H1 (cell line): Measurements from ENCODE around the gene ACAD9. TPM values are rescaled to one million over a fixed set of nuclear protein-coding genes. Genes with fewer than 3 reads are reported as not detected.

Source experiments
- CTCF ChIA-PET: fragments of 300-600 bp; sonication (Branson Sonifier 250); formaldehyde crosslinking; loops from one replicate; lab custom pipeline; 2021; ENCODE audit not compliant: partially characterized antibody; lab: Charles Lee
- POLR2A ChIA-PET: fragments of 300-600 bp; sonication (Branson Sonifier 250); formaldehyde crosslinking; loops from one replicate; lab custom pipeline; 2021; ENCODE audit warnings: inconsistent platforms; ENCODE audit not compliant: partially characterized antibody; lab: Charles Lee
- DNase-seq, 2 experiments: peaks; one replicate each; pipeline versions ENCODE4 v3.0.0 to v3.0.0-alpha.2; 2010 to 2022; ENCODE audit warnings: low spot score in 2 of 2, low read depth in 1 of 2, mixed read lengths in 1 of 2
- FAIRE-seq: peaks from 2 replicates; lab custom pipeline; 2011; peaks lifted over from hg19 to GRCh38; lab: Jason Lieb, UNC
- H2AFZ ChIP-seq: 2 replicates; pipeline ENCODE4 v1.8.1; 2012; ENCODE audit warnings: low read length, inconsistent platforms
- H2AK5ac ChIP-seq: 2 replicates; pipeline ENCODE4 v1.6.1; 2013; ENCODE audit warnings: low read depth, low read length
- H2BK120ac ChIP-seq: replicated peaks from 2 replicates; pipeline ENCODE3; 2013; ENCODE audit warnings: low read depth, low read length, inconsistent platforms
- H2BK12ac ChIP-seq: 2 replicates; pipeline ENCODE4 v1.6.1; 2013; ENCODE audit warnings: low read depth, low read length
- H2BK15ac ChIP-seq: 2 replicates; pipeline ENCODE4 v1.6.1; 2013; ENCODE audit warnings: low read length
- H2BK20ac ChIP-seq: 2 replicates; pipeline ENCODE4 v1.6.1; 2013; ENCODE audit warnings: low read length
- H2BK5ac ChIP-seq: 2 replicates; pipeline ENCODE4 v1.6.1; 2013; ENCODE audit warnings: low read depth, low read length
- H3K14ac ChIP-seq: 2 replicates; pipeline ENCODE4 v1.6.1; 2013; ENCODE audit warnings: inconsistent platforms; ENCODE audit not compliant: insufficient read length
- H3K18ac ChIP-seq: 2 replicates; pipeline ENCODE4 v1.6.1; 2013; ENCODE audit warnings: low read length; ENCODE audit errors: extremely low read depth
- H3K23ac ChIP-seq: 2 replicates; pipeline ENCODE4 v1.6.1; 2013; ENCODE audit warnings: inconsistent platforms; ENCODE audit not compliant: insufficient read length
- H3K23me2 ChIP-seq: 2 replicates; pipeline ENCODE4 v1.6.1; 2013; ENCODE audit warnings: low read depth, low read length
- H3K27ac ChIP-seq: 2 replicates; pipeline ENCODE4 v1.6.1; 2011; ENCODE audit warnings: low read depth, low read length, inconsistent platforms
- H3K27me3 ChIP-seq, 4 experiments: replicated peaks in 1 of 4; 1 replicate in 1 of 4; 2 replicates in 3 of 4; pipeline versions ENCODE4 v1.6.1 to v1.8.1; 2011 to 2013; ENCODE audit warnings: low read length in 3 of 4, mild to moderate bottlenecking in 3 of 4, inconsistent platforms in 2 of 4, mixed read lengths in 2 of 4, moderate library complexity in 1 of 4; ENCODE audit not compliant: control insufficient read depth in 3 of 4, insufficient read depth in 3 of 4; ENCODE audit errors: extremely low read depth in 1 of 4
- H3K36me3 ChIP-seq, 4 experiments: 2 replicates each; pipeline versions ENCODE4 v1.6.1 to v1.8.1; 2011 to 2013; ENCODE audit warnings: mild to moderate bottlenecking in 4 of 4, low read length in 3 of 4, moderate library complexity in 2 of 4, control low read depth in 1 of 4, inconsistent platforms in 1 of 4; ENCODE audit not compliant: insufficient read depth in 4 of 4, control insufficient read depth in 2 of 4
- H3K4ac ChIP-seq: replicated peaks from 2 replicates; pipeline ENCODE3; 2013; ENCODE audit warnings: low read length, low read depth, mixed read lengths, inconsistent platforms; ENCODE audit not compliant: insufficient read length
- H3K4me1 ChIP-seq, 4 experiments: replicated peaks in 1 of 4; 1 replicate in 1 of 4; 2 replicates in 3 of 4; pipeline versions ENCODE4 v1.6.1 to v1.8.1; 2011 to 2013; ENCODE audit warnings: low read length in 3 of 4, inconsistent platforms in 2 of 4, mixed read lengths in 1 of 4; ENCODE audit not compliant: insufficient read depth in 4 of 4, control insufficient read depth in 3 of 4
- H3K4me2 ChIP-seq, 2 experiments: 2 replicates each; pipeline versions ENCODE4 v1.6.1 to v1.8.1; 2011 to 2013; ENCODE audit warnings: low read depth in 2 of 2, low read length in 2 of 2, control low read depth in 1 of 2, inconsistent platforms in 1 of 2, mild to moderate bottlenecking in 1 of 2; ENCODE audit not compliant: insufficient read depth in 1 of 2
- H3K4me3 ChIP-seq, 4 experiments: fragments of 200-600, 300-600 bp in 1 of 4; sonication (generic), shearing (Covaris generic), sonication (Bioruptor Twin) in 1 of 4; 2 replicates each; pipeline versions ENCODE4 v1.5.1 to v1.8.1; 2011 to 2016; ENCODE audit warnings: low read length in 4 of 4, low read depth in 3 of 4, control low read depth in 2 of 4, inconsistent platforms in 2 of 4, mild to moderate bottlenecking in 2 of 4, mixed read lengths in 1 of 4, moderate library complexity in 1 of 4; ENCODE audit not compliant: insufficient read depth in 2 of 4; ENCODE audit errors: extremely low read depth in 1 of 4
- H3K56ac ChIP-seq: replicated peaks from 2 replicates; pipeline ENCODE3; 2013; ENCODE audit warnings: low read depth, mild to moderate bottlenecking, mixed read lengths, low read length, inconsistent platforms; ENCODE audit not compliant: insufficient read length
- H3K79me1 ChIP-seq: 2 replicates; pipeline ENCODE4 v1.6.1; 2013; ENCODE audit warnings: low read depth, low read length, control low read depth
- H3K79me2 ChIP-seq, 2 experiments: 2 replicates each; pipeline versions ENCODE4 v1.6.1 to v1.8.1; 2012 to 2013; ENCODE audit warnings: low read length in 2 of 2, mild to moderate bottlenecking in 2 of 2, inconsistent platforms in 1 of 2; ENCODE audit not compliant: insufficient read depth in 2 of 2, control insufficient read depth in 1 of 2
- H3K9ac ChIP-seq, 4 experiments: replicated peaks in 1 of 4; 1 replicate in 1 of 4; 2 replicates in 3 of 4; pipeline versions ENCODE4 v1.6.1 to v1.8.1; 2011 to 2013; ENCODE audit warnings: low read depth in 3 of 4, low read length in 3 of 4, control low read depth in 2 of 4, mild to moderate bottlenecking in 2 of 4, moderate library complexity in 2 of 4, inconsistent platforms in 1 of 4; ENCODE audit errors: extremely low read depth in 1 of 4
- H3K9me3 ChIP-seq, 2 experiments: 2 replicates each; pipeline versions ENCODE4 v1.6.1 to v1.8.1; 2012 to 2013; ENCODE audit warnings: mild to moderate bottlenecking in 2 of 2, moderate library complexity in 2 of 2, control low read depth in 1 of 2, inconsistent platforms in 1 of 2, low read depth in 1 of 2, low read length in 1 of 2, mixed read lengths in 1 of 2; ENCODE audit not compliant: insufficient read depth in 2 of 2
- H4K20me1 ChIP-seq, 2 experiments: replicated peaks in 1 of 2; 2 replicates each; pipeline versions ENCODE3 to v1.8.1; 2011 to 2013; ENCODE audit warnings: inconsistent platforms in 2 of 2, low read length in 2 of 2, mild to moderate bottlenecking in 1 of 2; ENCODE audit not compliant: insufficient read depth in 2 of 2, control insufficient read depth in 1 of 2
- H4K5ac ChIP-seq: 2 replicates; pipeline ENCODE4 v1.6.1; 2013; ENCODE audit warnings: low read length, low read depth, mixed read lengths, inconsistent platforms; ENCODE audit not compliant: insufficient read length
- H4K8ac ChIP-seq: 2 replicates; pipeline ENCODE4 v1.8.0; 2013; ENCODE audit warnings: mild to moderate bottlenecking, moderate library complexity, low read length, inconsistent platforms; ENCODE audit not compliant: insufficient read depth; ENCODE audit errors: extremely low read depth
- H4K91ac ChIP-seq: replicated peaks from 2 replicates; pipeline ENCODE3; 2013; ENCODE audit warnings: low read length, mixed read lengths, inconsistent platforms; ENCODE audit not compliant: insufficient read length
- POLR2A ChIP-seq, 2 experiments: IDR thresholded peaks; 1 replicate in 1 of 2; 2 replicates in 1 of 2; pipeline ENCODE4 v1.6.1; 2011; ENCODE audit warnings: low read depth in 2 of 2, low read length in 2 of 2, mild to moderate bottlenecking in 2 of 2; ENCODE audit errors: control extremely low read depth in 1 of 2
- SUZ12 ChIP-seq: fragments of 200-600 bp; sonication (generic); IDR thresholded peaks from 2 replicates; pipeline ENCODE4 v1.6.1; 2012; ENCODE audit warnings: mild to moderate bottlenecking, inconsistent platforms, low read length, moderate library complexity, mixed read lengths
- ZNF274 ChIP-seq: IDR thresholded peaks from 2 replicates; pipeline ENCODE4 v1.7.0; 2012; ENCODE audit warnings: low read length, borderline replicate concordance; ENCODE audit errors: extremely low read depth
- WGBS, 2 experiments: shearing (Covaris generic) in 1 of 2; methylation state at CpG; one replicate each; pipeline versions ENCODE4 v1.1.6 to v1.1.7; 2013 to 2015; ENCODE audit warnings: low lambda C conversion rate in 2 of 2, mixed read lengths in 2 of 2, inconsistent platforms in 1 of 2, low coverage in 1 of 2, missing lambda C conversion rate in 1 of 2; ENCODE audit not compliant: insufficient replicate concordance in 2 of 2, insufficient coverage in 1 of 2, insufficient read length in 1 of 2; ENCODE audit errors: extremely low coverage in 1 of 2, missing lambda C conversion rate in 1 of 2; 5-methylcytosine and 5-hydroxymethylcytosine counted together
- polyA plus RNA-seq, 7 experiments: library from polyadenylated mRNA; depleted of rRNA in 3 of 7; stranded (reverse) in 5 of 7; unstranded in 2 of 7; fragments of >200 nt in 5 of 7; fragments of 200-250 nt in 2 of 7; gene quantifications; 1 replicate in 5 of 7; 2 replicates in 1 of 7; 4 replicates in 1 of 7; pipeline versions ENCODE4 v1.2.1 to v1.2.3, GENCODE V29; 2011 to 2013; ENCODE audit warnings: missing spikeins in 2 of 7, mixed read lengths in 2 of 7
- total RNA-seq: library from RNA; stranded (reverse); fragmentation: NEBNext Ultra II Directional; extraction: Animal tissue kit (Norgen Biotek cat#: 25700); gene quantifications from 2 replicates; pipeline ENCODE4 v1.2.1, GENCODE V29; 2021

The ACAD9 gene
- total and polyA plus RNA-seq, 2 of the 8 experiments (the other 6 are each of a cell fraction or from before 2014, with no cell fraction given): 27.5 to 28.9 TPM

- H3K79me1 ChIP-seq: no peaks in the 10 kb centered on the region
- H3K36me3 ChIP-seq: no peaks in the 10 kb centered on the region
- no peak overlapping the region for H2AFZ ChIP-seq
- no peak overlapping the region for H3K4ac ChIP-seq
- H3K4me3 ChIP-seq: no peak overlapping the region
- no peak overlapping the region for H2BK5ac ChIP-seq
- H2AK5ac ChIP-seq: no peak overlapping the region
- H3K56ac ChIP-seq: no peak overlapping the region
- no peaks in the 10 kb centered on the region for H3K4me1 ChIP-seq
- H3K27me3 ChIP-seq: no peaks in the 10 kb centered on the region
- no peak overlapping the region for H4K8ac ChIP-seq
- no peak overlapping the region for H2BK12ac ChIP-seq
- peaks cover 23 to 37% of the 10 kb centered on the region in 2 experiments for H3K9me3 ChIP-seq
- no peak overlapping the region for H3K14ac ChIP-seq
- WGBS, 2 experiments: 86% methylated on average over 3 of the region's 3 CpGs; no CpG with 5 or more reads in 1 of the 2 experiments
- CTCF ChIA-PET: no interaction called here
- no peak overlapping the region for H2BK120ac ChIP-seq
- no peak for FAIRE-seq
- POLR2A ChIA-PET: no interaction called here
- H4K91ac ChIP-seq: no peak overlapping the region
- H3K27ac ChIP-seq: no peak overlapping the region
- no peak overlapping the region for H3K4me2 ChIP-seq
- DNase-seq: no peak
- H2BK20ac ChIP-seq: no peak overlapping the region
- H2BK15ac ChIP-seq: no peak overlapping the region
- no peak overlapping the region for H3K18ac ChIP-seq
- no peaks in the 10 kb centered on the region for H3K23me2 ChIP-seq
- H3K79me2 ChIP-seq: no peaks in the 10 kb centered on the region
- H4K5ac ChIP-seq: no peak overlapping the region
- no peaks in the 10 kb centered on the region for H4K20me1 ChIP-seq
- no peak overlapping the region for H3K23ac ChIP-seq
- no peak overlapping the region for H3K9ac ChIP-seq
- TF ChIP-seq SUZ12 (no peak), ZNF274 (no peak), POLR2A (IDR thresholded peaks at IDR 0.05; ENCODE audit: control extremely low read depth in 1 of 2, low read depth in 2 of 2, low read length in 2 of 2) (no peak)
Observed at GRCh38 chr3:128929364-128929763, 49.9 kb downstream of the ACAD9 start.
